H1 (cell line): ENCODE measurements around the gene HDAC9. TPM values are rescaled to one million over a fixed set of nuclear protein-coding genes. Genes with fewer than 3 reads are reported as not detected.

Source experiments
- ATF2 ChIP-seq: IDR thresholded peaks from 2 replicates; pipeline ENCODE4 v1.6.1; 2012; ENCODE audit warnings: low read length, inconsistent platforms
- CHD1 ChIP-seq: IDR thresholded peaks from 2 replicates; pipeline ENCODE4 v1.6.1; 2012; ENCODE audit warnings: low read depth, low read length, improper control_type of control experiment
- CHD7 ChIP-seq: fragments of 300-600 bp; sonication (generic); IDR thresholded peaks from 2 replicates; pipeline ENCODE4 v1.7.1; 2012; ENCODE audit warnings: low read length, moderate library complexity, mild to moderate bottlenecking, inconsistent platforms; ENCODE audit not compliant: insufficient replicate concordance
- CTCF ChIP-seq, 3 experiments: IDR thresholded peaks; 1 replicate in 2 of 3; 2 replicates in 1 of 3; pipeline versions ENCODE4 v1.5.1 to v1.6.1; 2011; ENCODE audit warnings: low read length in 3 of 3, mild to moderate bottlenecking in 3 of 3, inconsistent platforms in 2 of 3, low read depth in 1 of 3, moderate library complexity in 1 of 3; ENCODE audit not compliant: insufficient read depth in 1 of 3; ENCODE audit errors: control extremely low read depth in 1 of 3
- TAF7 ChIP-seq: optimal IDR thresholded peaks from 2 replicates; pipeline ENCODE3; 2011; ENCODE audit warnings: low read depth, mild to moderate bottlenecking, inconsistent platforms, low read length, moderate library complexity, borderline replicate concordance
- polyA plus RNA-seq, 7 experiments: library from polyadenylated mRNA; depleted of rRNA in 3 of 7; stranded (reverse) in 5 of 7; unstranded in 2 of 7; fragments of >200 nt in 5 of 7; fragments of 200-250 nt in 2 of 7; gene quantifications; 1 replicate in 5 of 7; 2 replicates in 1 of 7; 4 replicates in 1 of 7; pipeline versions ENCODE4 v1.2.1 to v1.2.3, GENCODE V29; 2011 to 2013; ENCODE audit warnings: missing spikeins in 2 of 7, mixed read lengths in 2 of 7
- total RNA-seq: library from RNA; stranded (reverse); fragmentation: NEBNext Ultra II Directional; extraction: Animal tissue kit (Norgen Biotek cat#: 25700); gene quantifications from 2 replicates; pipeline ENCODE4 v1.2.1, GENCODE V29; 2021

HDAC9 gene
- total and polyA plus RNA-seq, 2 of the 8 experiments (the other 6 are each of a cell fraction or from before 2014, with no cell fraction given): 9.5 to 13.1 TPM

GRCh38 chr7:18835001-18835690, 339.6 kb downstream of the HDAC9 start (continued):
- TF ChIP-seq CHD7 (no peak), CTCF (IDR thresholded peaks at IDR 0.05; ENCODE audit: control extremely low read depth in 1 of 3, insufficient read depth in 1 of 3, low read depth in 1 of 3, low read length in 3 of 3) (no peak), TAF7 (no peak), CHD1 (no peak), ATF2 (no peak)
